NCI-H1417 treated with DMSO at 0.1 percent for 48 hours (cell line): ENCODE data around the gene UTP25.
"Not testable (repeated sequence)": the region's sequence is repeated elsewhere in the genome, so short reads cannot be mapped to it uniquely, and the experiment has no call there.

ENCODE experiments used
- DNase-seq: peaks from one replicate; lab custom pipeline; 2025; lab: John Stamatoyannopoulos, UW

UTP25 gene

GRCh38 chr1:209896346-209896745 lies 68.6 kb downstream of the UTP25 start:
- DNase-seq: no peak

GRCh38 chr1:209898271-209898670 lies 70.5 kb downstream of the UTP25 start:
- not testable (repeated sequence) for DNase-seq

- not testable (repeated sequence) for DNase-seq
Observed at GRCh38 chr1:209898851-209899250, 71.1 kb downstream of the UTP25 start.

DNA sequence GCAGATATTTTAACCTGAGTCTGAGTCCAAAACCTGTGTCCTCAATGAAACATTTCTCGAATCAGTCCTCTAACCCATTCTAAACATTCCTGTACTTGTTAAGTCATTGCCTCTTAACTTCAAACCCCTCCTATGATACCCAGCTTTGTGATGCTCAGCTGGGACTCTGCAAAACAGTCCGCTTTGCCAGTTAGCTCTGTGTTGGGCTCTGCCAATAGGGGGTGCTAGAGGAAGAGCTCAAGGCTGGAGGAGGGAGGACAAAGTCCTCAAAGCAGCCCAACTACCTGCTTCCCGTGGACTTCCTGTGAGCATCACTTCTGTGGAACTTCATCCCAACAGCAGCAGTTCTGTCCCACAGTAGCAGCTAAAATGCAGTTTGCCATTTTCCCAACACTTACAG lies 72.2 kb downstream of the UTP25 start:
- no peak for DNase-seq

DNA sequence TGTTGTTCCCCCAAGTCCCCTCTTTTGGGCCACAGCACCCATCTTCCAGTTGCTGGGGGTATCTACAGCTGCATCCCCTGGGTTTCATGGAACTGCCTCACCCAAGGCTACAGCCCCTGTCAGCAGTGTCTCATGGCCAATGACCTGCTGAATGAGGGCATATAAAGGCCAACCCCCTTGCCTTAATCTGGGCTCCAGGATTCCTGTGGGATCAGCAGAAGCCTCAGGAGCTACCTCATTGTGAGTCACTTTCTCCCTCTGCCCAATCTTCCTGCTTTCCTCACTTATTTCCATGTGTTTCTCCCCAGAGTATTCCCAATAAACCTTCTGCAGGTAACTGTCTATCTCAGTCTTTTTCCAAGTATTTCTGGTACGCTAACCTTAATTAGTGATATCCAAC lies 73.0 kb downstream of the UTP25 start:
- no peak for DNase-seq

- no peak for DNase-seq
Observed at GRCh38 chr1:209901211-209901610, 73.4 kb downstream of the UTP25 start.

DNA sequence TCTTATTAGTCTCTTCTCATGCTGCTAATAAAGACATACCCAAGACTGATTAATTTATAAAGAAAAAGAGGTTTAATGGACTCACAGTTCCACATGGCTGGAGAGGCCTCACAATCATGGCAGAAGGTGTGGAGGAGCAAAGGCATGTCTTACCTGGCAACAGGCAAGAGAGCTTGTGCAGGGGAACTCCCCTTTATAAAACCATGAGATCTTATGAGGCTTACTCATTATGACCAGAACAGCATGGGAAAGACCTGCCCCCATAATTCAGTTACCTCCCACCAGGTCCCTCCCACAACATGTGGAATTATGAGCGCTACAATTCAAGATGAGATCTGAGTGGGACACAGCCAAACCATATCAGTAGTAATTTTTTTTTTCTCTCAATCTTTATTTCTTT lies 77.0 kb downstream of the UTP25 start:
- not testable (repeated sequence) for DNase-seq
